Tibial nerve (tissue), 4 donors: ENCODE measurements around the gene MAGI1.

Experiments used
- EP300 ChIP-seq, 2 donors: sonication (generic); formaldehyde crosslinking; IDR thresholded peaks; one replicate each; pipeline ENCODE4 v1.6.1; 2017; ENCODE audit warnings: antibody characterized with exemption in 2 of 2, mild to moderate bottlenecking in 1 of 2
- POLR2A ChIP-seq, 2 donors: fragments of 450-650 bp; IDR thresholded peaks; one replicate each; pipeline ENCODE4 v1.6.1; 2017; ENCODE audit warnings: antibody characterized with exemption in 2 of 2, mild to moderate bottlenecking in 2 of 2, moderate library complexity in 2 of 2
- TF ChIP-seq, protein P1 (sequence below), 5 experiments: fragments of 200-600 bp in 3 of 5; fragments of 450-650 bp in 2 of 5; sonication (generic) in 3 of 5; IDR thresholded peaks; one replicate each; pipeline ENCODE4 v1.5.1; 2016 to 2019; ENCODE audit warnings: antibody characterized with exemption in 5 of 5, mild to moderate bottlenecking in 3 of 5, moderate library complexity in 2 of 5

DNA sequence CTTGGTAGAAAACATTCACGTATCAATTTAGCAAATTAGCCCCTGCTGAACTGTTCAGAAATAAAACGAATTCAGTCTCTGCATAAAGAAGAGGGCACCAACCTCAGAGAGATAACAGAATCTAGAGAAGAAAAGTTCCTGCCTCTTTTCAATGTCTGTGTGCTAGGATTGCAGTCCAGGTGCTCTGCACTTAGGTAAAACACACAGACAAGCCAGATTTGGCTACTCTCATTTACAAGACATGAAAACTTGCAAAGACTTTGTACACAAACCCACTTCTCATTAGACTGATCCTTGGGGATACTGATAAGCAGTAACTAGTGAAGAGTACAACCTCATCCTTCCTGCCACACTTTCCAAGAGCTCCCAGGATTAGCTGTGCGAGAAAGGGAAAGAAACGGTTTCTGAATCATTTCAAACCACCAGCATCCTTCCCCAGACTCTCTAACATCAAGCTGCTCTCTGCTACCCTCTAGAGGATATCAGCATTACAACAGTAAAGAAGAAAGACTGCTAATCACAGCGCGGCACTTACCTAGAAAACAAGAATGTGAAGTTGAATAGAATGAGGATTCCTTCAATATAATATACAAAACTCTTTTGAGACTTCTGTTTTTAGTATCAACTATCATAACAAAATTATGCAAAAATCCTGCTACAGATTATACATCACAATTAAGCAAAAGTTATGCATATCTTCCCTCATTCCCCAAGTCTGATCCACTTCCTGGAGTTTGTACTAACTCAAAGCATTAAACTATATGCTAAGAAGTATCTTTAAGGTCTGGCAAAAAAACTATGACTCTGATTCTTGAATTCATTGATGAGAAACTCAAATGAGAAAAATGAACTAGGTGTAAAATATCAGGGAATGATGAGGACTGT, 306.4 kb downstream of the MAGI1 start:
- TF ChIP-seq, protein P1, sequence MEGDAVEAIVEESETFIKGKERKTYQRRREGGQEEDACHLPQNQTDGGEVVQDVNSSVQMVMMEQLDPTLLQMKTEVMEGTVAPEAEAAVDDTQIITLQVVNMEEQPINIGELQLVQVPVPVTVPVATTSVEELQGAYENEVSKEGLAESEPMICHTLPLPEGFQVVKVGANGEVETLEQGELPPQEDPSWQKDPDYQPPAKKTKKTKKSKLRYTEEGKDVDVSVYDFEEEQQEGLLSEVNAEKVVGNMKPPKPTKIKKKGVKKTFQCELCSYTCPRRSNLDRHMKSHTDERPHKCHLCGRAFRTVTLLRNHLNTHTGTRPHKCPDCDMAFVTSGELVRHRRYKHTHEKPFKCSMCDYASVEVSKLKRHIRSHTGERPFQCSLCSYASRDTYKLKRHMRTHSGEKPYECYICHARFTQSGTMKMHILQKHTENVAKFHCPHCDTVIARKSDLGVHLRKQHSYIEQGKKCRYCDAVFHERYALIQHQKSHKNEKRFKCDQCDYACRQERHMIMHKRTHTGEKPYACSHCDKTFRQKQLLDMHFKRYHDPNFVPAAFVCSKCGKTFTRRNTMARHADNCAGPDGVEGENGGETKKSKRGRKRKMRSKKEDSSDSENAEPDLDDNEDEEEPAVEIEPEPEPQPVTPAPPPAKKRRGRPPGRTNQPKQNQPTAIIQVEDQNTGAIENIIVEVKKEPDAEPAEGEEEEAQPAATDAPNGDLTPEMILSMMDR (IDR thresholded peaks at IDR 0.05) = peak; percentile 58 to 81 (median 65)
- TF ChIP-seq POLR2A (IDR thresholded peaks at IDR 0.05) (no peak), EP300 (IDR thresholded peaks at IDR 0.05) (no peak)
